NCI-H146 treated with DMSO at 0.1 percent for 48 hours (cell line): ENCODE measurements around the gene TCF3.

Source experiments
- DNase-seq: peaks from one replicate; lab custom pipeline; 2025; ENCODE audit not compliant: unreplicated experiment; lab: John Stamatoyannopoulos, UW

Gene TCF3

GRCh38 chr19:1632462-1633268 lies 19.8 kb downstream of the TCF3 start:
- DNase-seq = no peak

GRCh38 chr19:1631557-1632100 lies 20.8 kb downstream of the TCF3 start:
- DNase-seq = no peak

GRCh38 chr19:1630811-1631210 lies 21.6 kb downstream of the TCF3 start:
- no peak for DNase-seq

GRCh38 chr19:1630012-1630411 lies 22.4 kb downstream of the TCF3 start:
- DNase-seq = no peak

GRCh38 chr19:1629256-1629808 lies 23.1 kb downstream of the TCF3 start:
- DNase-seq = no peak

GRCh38 chr19:1627194-1627593 lies 25.2 kb downstream of the TCF3 start:
- no peak for DNase-seq

GRCh38 chr19:1626417-1627010 lies 25.9 kb downstream of the TCF3 start:
- no peak for DNase-seq

- no peak for DNase-seq
Observed at GRCh38 chr19:1624458-1624857, 28.0 kb downstream of the TCF3 start.

GRCh38 chr19:1622541-1622940 lies 29.9 kb downstream of the TCF3 start:
- DNase-seq = no peak

- no peak for DNase-seq
Observed at GRCh38 chr19:1622007-1622406, 30.4 kb downstream of the TCF3 start.

- no peak for DNase-seq
Observed at GRCh38 chr19:1621574-1621973, 30.8 kb downstream of the TCF3 start.

GRCh38 chr19:1621021-1621420 lies 31.4 kb downstream of the TCF3 start:
- DNase-seq = no peak

GRCh38 chr19:1620502-1620901 lies 31.9 kb downstream of the TCF3 start:
- DNase-seq = no peak

- DNase-seq = no peak
Observed at GRCh38 chr19:1619703-1620102, 32.7 kb downstream of the TCF3 start.

- DNase-seq = no peak
Observed at GRCh38 chr19:1619094-1619439, 33.3 kb downstream of the TCF3 start.

- no peak for DNase-seq
Observed at GRCh38 chr19:1618157-1619093, 34.0 kb downstream of the TCF3 start.

GRCh38 chr19:1616875-1617274 lies 35.5 kb downstream of the TCF3 start:
- no peak for DNase-seq

GRCh38 chr19:1616396-1616795 lies 36.0 kb downstream of the TCF3 start:
- DNase-seq = no peak

GRCh38 chr19:1615156-1615765 lies 37.2 kb downstream of the TCF3 start:
- DNase-seq = no peak

GRCh38 chr19:1613808-1614570 lies 38.4 kb downstream of the TCF3 start:
- no peak for DNase-seq
